ENCODE data around the gene CHRNG.
"Not testable (repeated sequence)": the region's sequence is repeated elsewhere in the genome, so short reads cannot be mapped to it uniquely, and the experiment has no call there.

Gene CHRNG

DNA sequence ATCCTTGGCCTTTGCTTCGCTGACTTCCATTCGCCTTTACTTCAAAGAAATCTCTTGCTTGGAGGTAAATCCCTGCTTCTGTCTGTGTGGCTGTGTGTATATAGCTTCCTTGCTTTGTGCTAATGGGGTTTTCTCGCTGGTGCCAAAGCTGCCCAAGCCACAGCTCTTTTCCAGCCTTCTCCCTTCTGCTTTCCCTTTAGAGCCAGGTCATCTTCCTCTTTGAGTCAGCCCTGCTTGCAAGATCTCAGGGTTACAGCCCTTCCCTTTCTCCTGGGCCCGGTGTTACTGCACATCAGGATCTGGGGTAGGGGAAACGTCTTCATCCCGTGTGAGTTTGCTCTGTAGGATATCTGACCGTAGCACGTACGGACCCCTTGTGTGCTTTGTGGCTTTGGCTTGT is 30.0 kb downstream of the CHRNG start:
- Histone ChIP-seq H3K4me2 (ENCODE audit: low read depth, low read length, poor library complexity, severe bottlenecking) (no peak overlapping the region), H3K9me3 (ENCODE audit: insufficient read depth, low read length) (no peaks in the 10 kb centered on the region), H3K4me3 (ENCODE audit: insufficient read depth, low read length, poor library complexity, severe bottlenecking) (no peak overlapping the region), H3K79me2 (ENCODE audit: insufficient read depth, low read length) (no peaks in the 10 kb centered on the region), H3K9me2 (replicated peaks; ENCODE audit: insufficient read depth, low read length) (no peaks in the 10 kb centered on the region), H3K9ac (ENCODE audit: low read length) (no peak overlapping the region), H3F3A (ENCODE audit: insufficient read depth) (no peaks in the 10 kb centered on the region), H3K36me3 (ENCODE audit: low read length) (peaks cover 9% of the 10 kb centered on the region), H3K27ac (ENCODE audit: low read depth, low read length) (no peak overlapping the region), H3K27me3 (ENCODE audit: low read length) (no peaks in the 10 kb centered on the region), H2AFZ (ENCODE audit: low read depth, low read length, severe bottlenecking) (no peak overlapping the region), H4K20me1 (ENCODE audit: low read depth, low read length) (no peaks in the 10 kb centered on the region)
- no peak for TF ChIP-seq EZH2phosphoT487 (conservative IDR thresholded peaks at IDR 0.05; ENCODE audit: low read length)
- TF ChIP-seq CTCF (IDR thresholded peaks at IDR 0.05; ENCODE audit: insufficient read depth, low read length, poor library complexity, severe bottlenecking): no peak

DNA sequence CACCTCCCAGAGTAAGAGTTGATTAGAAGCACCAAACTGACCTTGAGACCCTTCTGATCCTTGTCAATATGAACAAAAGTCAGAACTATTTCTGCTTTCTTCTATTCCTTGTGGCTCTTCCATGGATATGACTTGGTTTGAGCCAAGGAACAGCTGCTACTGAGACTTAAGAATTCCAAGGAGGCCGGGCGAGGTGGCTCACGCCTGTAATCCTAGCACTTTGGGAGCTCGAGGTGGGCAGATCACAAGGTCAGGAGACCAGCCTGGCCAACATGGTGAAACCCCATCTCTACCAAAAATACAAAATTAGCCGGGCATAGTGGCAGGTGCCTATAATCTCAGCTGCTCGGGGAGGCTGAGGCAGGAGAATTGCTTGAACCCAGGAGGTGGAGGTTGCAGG is 31.0 kb downstream of the CHRNG start:
- not testable (repeated sequence) for H4K20me1 ChIP-seq (ENCODE audit: low read depth, low read length); H3K27me3 ChIP-seq (ENCODE audit: low read length); H3K9me3 ChIP-seq (ENCODE audit: insufficient read depth, low read length); H2AFZ ChIP-seq (ENCODE audit: low read depth, low read length, severe bottlenecking); H3K27ac ChIP-seq (ENCODE audit: low read depth, low read length); H3K9me2 ChIP-seq (replicated peaks; ENCODE audit: insufficient read depth, low read length); H3F3A ChIP-seq (ENCODE audit: insufficient read depth); H3K79me2 ChIP-seq (ENCODE audit: insufficient read depth, low read length); H3K9ac ChIP-seq (ENCODE audit: low read length); H3K4me2 ChIP-seq (ENCODE audit: low read depth, low read length, poor library complexity, severe bottlenecking); H3K36me3 ChIP-seq (ENCODE audit: low read length); H3K4me3 ChIP-seq (ENCODE audit: insufficient read depth, low read length, poor library complexity, severe bottlenecking)

- H2AFZ ChIP-seq (ENCODE audit: low read depth, low read length, severe bottlenecking): no peak overlapping the region
- no peak overlapping the region for H3K9ac ChIP-seq (ENCODE audit: low read length)
- H3F3A ChIP-seq (ENCODE audit: insufficient read depth): no peaks in the 10 kb centered on the region
- H3K36me3 ChIP-seq (ENCODE audit: low read length): peaks cover 9% of the 10 kb centered on the region
- no peak overlapping the region for H3K27ac ChIP-seq (ENCODE audit: low read depth, low read length)
- H3K4me3 ChIP-seq (ENCODE audit: insufficient read depth, low read length, poor library complexity, severe bottlenecking): no peak overlapping the region
- H3K79me2 ChIP-seq (ENCODE audit: insufficient read depth, low read length): no peaks in the 10 kb centered on the region
- TF ChIP-seq CTCF (IDR thresholded peaks at IDR 0.05; ENCODE audit: insufficient read depth, low read length, poor library complexity, severe bottlenecking) (no peak), EZH2phosphoT487 (conservative IDR thresholded peaks at IDR 0.05; ENCODE audit: low read length) (no peak)
- H3K9me2 ChIP-seq (replicated peaks; ENCODE audit: insufficient read depth, low read length): no peaks in the 10 kb centered on the region
- no peaks in the 10 kb centered on the region for H3K27me3 ChIP-seq (ENCODE audit: low read length)
- H4K20me1 ChIP-seq (ENCODE audit: low read depth, low read length): no peaks in the 10 kb centered on the region
- no peak overlapping the region for H3K4me2 ChIP-seq (ENCODE audit: low read depth, low read length, poor library complexity, severe bottlenecking)
- H3K9me3 ChIP-seq (ENCODE audit: insufficient read depth, low read length): no peaks in the 10 kb centered on the region
Observed at GRCh38 chr2:232571026-232571474, 31.6 kb downstream of the CHRNG start.

DNA sequence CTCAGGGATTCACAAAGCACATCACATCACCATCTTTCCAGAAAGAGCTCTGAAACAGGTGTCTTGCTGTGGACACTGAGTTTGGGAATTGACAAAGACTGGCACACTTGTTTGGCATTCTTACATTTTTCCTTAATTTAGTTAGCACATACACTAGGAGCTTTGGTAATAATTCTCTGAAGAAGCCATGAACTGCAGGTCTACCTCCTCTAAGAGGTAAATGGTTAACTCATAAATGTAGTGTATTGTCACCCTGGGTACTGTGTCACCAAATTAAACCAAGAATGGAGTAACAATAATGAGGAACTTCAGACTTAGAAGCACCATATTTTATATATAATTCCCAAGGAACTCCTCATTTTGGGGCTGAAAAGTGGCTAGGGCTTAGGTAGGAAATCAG is 33.5 kb downstream of the CHRNG start:
- H3K4me3 ChIP-seq (ENCODE audit: insufficient read depth, low read length, poor library complexity, severe bottlenecking): no peak overlapping the region
- H3K4me2 ChIP-seq (ENCODE audit: low read depth, low read length, poor library complexity, severe bottlenecking): no peak overlapping the region
- H3K79me2 ChIP-seq (ENCODE audit: insufficient read depth, low read length): no peaks in the 10 kb centered on the region
- no peak overlapping the region for H3K27ac ChIP-seq (ENCODE audit: low read depth, low read length)
- no peaks in the 10 kb centered on the region for H3F3A ChIP-seq (ENCODE audit: insufficient read depth)
- H2AFZ ChIP-seq (ENCODE audit: low read depth, low read length, severe bottlenecking): no peak overlapping the region
- H3K36me3 ChIP-seq (ENCODE audit: low read length): peaks cover 3% of the 10 kb centered on the region
- H3K9me2 ChIP-seq (replicated peaks; ENCODE audit: insufficient read depth, low read length): no peaks in the 10 kb centered on the region
- H3K9me3 ChIP-seq (ENCODE audit: insufficient read depth, low read length): no peaks in the 10 kb centered on the region
- H4K20me1 ChIP-seq (ENCODE audit: low read depth, low read length): no peaks in the 10 kb centered on the region
- TF ChIP-seq CTCF (IDR thresholded peaks at IDR 0.05; ENCODE audit: insufficient read depth, low read length, poor library complexity, severe bottlenecking): no peak
- no peak for TF ChIP-seq EZH2phosphoT487 (conservative IDR thresholded peaks at IDR 0.05; ENCODE audit: low read length)
- H3K27me3 ChIP-seq (ENCODE audit: low read length): no peaks in the 10 kb centered on the region
- no peak overlapping the region for H3K9ac ChIP-seq (ENCODE audit: low read length)

All from SU-DHL-6 (cell line).